ENCODE results near the gene LRRTM3.

LRRTM3 gene

GRCh38 chr10:66919248-66919647 lies 6.6 kb upstream of the LRRTM3 start:
- H3K9ac ChIP-seq (ENCODE audit: low read length): no peak overlapping the region
- H3K79me2 ChIP-seq (ENCODE audit: low read length): no peaks in the 10 kb centered on the region
- no peak overlapping the region for H3K27ac ChIP-seq (ENCODE audit: low read length)
- no peaks in the 10 kb centered on the region for H3F3A ChIP-seq (ENCODE audit: insufficient read depth, low read length)
- TF ChIP-seq EZH2phosphoT487 (IDR thresholded peaks at IDR 0.05; ENCODE audit: low read length): no peak
- no peak for TF ChIP-seq EZH2 (optimal IDR thresholded peaks at IDR 0.05; ENCODE audit: low read depth, low read length)
- no peak for TF ChIP-seq CTCF (IDR thresholded peaks at IDR 0.05; ENCODE audit: low read length)
- H3K4me3 ChIP-seq (ENCODE audit: low read length): no peak overlapping the region
- no peak overlapping the region for H3K4me2 ChIP-seq (ENCODE audit: low read depth, low read length)
- no peaks in the 10 kb centered on the region for H4K20me1 ChIP-seq (ENCODE audit: insufficient read depth, low read length)
- H3K9me3 ChIP-seq (replicated peaks; ENCODE audit: insufficient read depth, low read length): no peaks in the 10 kb centered on the region
- H3K4me1 ChIP-seq (ENCODE audit: low read length): no peaks in the 10 kb centered on the region
- H2AFZ ChIP-seq (ENCODE audit: low read length): no peak overlapping the region
- H3K27me3 ChIP-seq (replicated peaks; ENCODE audit: insufficient read depth, low read length): no peaks in the 10 kb centered on the region
- DNase-seq: no peak
- no peaks in the 10 kb centered on the region for H3K36me3 ChIP-seq (replicated peaks; ENCODE audit: insufficient read depth, low read length)
- H3K9me2 ChIP-seq (replicated peaks; ENCODE audit: insufficient read depth, low read length): no peaks in the 10 kb centered on the region

GRCh38 chr10:66924674-66925345 lies 1.0 kb upstream of the LRRTM3 start:
- Histone ChIP-seq H3K4me3 (ENCODE audit: low read length) (no peak overlapping the region), H4K20me1 (ENCODE audit: insufficient read depth, low read length) (no peaks in the 10 kb centered on the region), H3F3A (ENCODE audit: insufficient read depth, low read length) (no peaks in the 10 kb centered on the region), H3K27me3 (replicated peaks; ENCODE audit: insufficient read depth, low read length) (no peaks in the 10 kb centered on the region), H2AFZ (ENCODE audit: low read length) (no peak overlapping the region), H3K9me2 (replicated peaks; ENCODE audit: insufficient read depth, low read length) (no peaks in the 10 kb centered on the region), H3K9me3 (replicated peaks; ENCODE audit: insufficient read depth, low read length) (no peaks in the 10 kb centered on the region), H3K79me2 (ENCODE audit: low read length) (no peaks in the 10 kb centered on the region), H3K27ac (ENCODE audit: low read length) (no peak overlapping the region), H3K9ac (ENCODE audit: low read length) (no peak overlapping the region), H3K36me3 (replicated peaks; ENCODE audit: insufficient read depth, low read length) (no peaks in the 10 kb centered on the region), H3K4me2 (ENCODE audit: low read depth, low read length) (no peak overlapping the region), H3K4me1 (ENCODE audit: low read length) (no peaks in the 10 kb centered on the region)
- no peak for TF ChIP-seq CTCF (IDR thresholded peaks at IDR 0.05; ENCODE audit: low read length)
- no peak for TF ChIP-seq EZH2phosphoT487 (IDR thresholded peaks at IDR 0.05; ENCODE audit: low read length)
- no peak for TF ChIP-seq EZH2 (optimal IDR thresholded peaks at IDR 0.05; ENCODE audit: low read depth, low read length)
- DNase-seq: no peak

- H4K20me1 ChIP-seq (ENCODE audit: insufficient read depth, low read length): no peaks in the 10 kb centered on the region
- no peak overlapping the region for H3K4me3 ChIP-seq (ENCODE audit: low read length)
- no peaks in the 10 kb centered on the region for H3F3A ChIP-seq (ENCODE audit: insufficient read depth, low read length)
- no peaks in the 10 kb centered on the region for H3K27me3 ChIP-seq (replicated peaks; ENCODE audit: insufficient read depth, low read length)
- no peaks in the 10 kb centered on the region for H3K9me3 ChIP-seq (replicated peaks; ENCODE audit: insufficient read depth, low read length)
- no peaks in the 10 kb centered on the region for H3K36me3 ChIP-seq (replicated peaks; ENCODE audit: insufficient read depth, low read length)
- DNase-seq: no peak
- H3K9ac ChIP-seq (ENCODE audit: low read length): no peak overlapping the region
- H3K27ac ChIP-seq (ENCODE audit: low read length): no peak overlapping the region
- H3K4me2 ChIP-seq (ENCODE audit: low read depth, low read length): no peak overlapping the region
- H3K79me2 ChIP-seq (ENCODE audit: low read length): no peaks in the 10 kb centered on the region
- H3K9me2 ChIP-seq (replicated peaks; ENCODE audit: insufficient read depth, low read length): no peaks in the 10 kb centered on the region
- TF ChIP-seq CTCF (IDR thresholded peaks at IDR 0.05; ENCODE audit: low read length) (no peak), EZH2 (optimal IDR thresholded peaks at IDR 0.05; ENCODE audit: low read depth, low read length) (no peak), EZH2phosphoT487 (IDR thresholded peaks at IDR 0.05; ENCODE audit: low read length) (no peak)
- H2AFZ ChIP-seq (ENCODE audit: low read length): no peak overlapping the region
- no peaks in the 10 kb centered on the region for H3K4me1 ChIP-seq (ENCODE audit: low read length)
Observed at GRCh38 chr10:66925373-66925772, 463 bp upstream of the LRRTM3 start.

All from MM.1S (cell line).